T-helper 1 cell treated with Interleukin-12 subunit alpha and Interleukin-12 subunit beta and Interleukin-4 antibody, amounts not matched to agents 30 μg/mL and 1 μg/mL, for 36 hours (primary cell): Measurements from ENCODE around the gene TBL1XR1.
"Not testable (repeated sequence)": the region's sequence is repeated elsewhere in the genome, so short reads cannot be mapped to it uniquely, and the experiment has no call there.

Source experiments
- H3K27ac Mint-ChIP-seq: one replicate; pipeline ENCODE4 v1.8.0; 2021; ENCODE audit warnings: mild to moderate bottlenecking, mixed read lengths
- H3K27me3 Mint-ChIP-seq: one replicate; pipeline ENCODE4 v1.8.0; 2021; ENCODE audit warnings: low read depth, mixed read lengths
- H3K36me3 Mint-ChIP-seq: one replicate; pipeline ENCODE4 v1.8.0; 2021; ENCODE audit warnings: low read depth, mixed read lengths
- H3K4me1 Mint-ChIP-seq: one replicate; pipeline ENCODE4 v1.8.0; 2021; ENCODE audit warnings: low read depth, mixed read lengths
- H3K4me3 Mint-ChIP-seq: one replicate; pipeline ENCODE4 v1.8.0; 2021; ENCODE audit warnings: mild to moderate bottlenecking, moderate library complexity, mixed read lengths
- H3K9me3 Mint-ChIP-seq: one replicate; pipeline ENCODE4 v1.8.0; 2021; ENCODE audit warnings: mixed read lengths

TBL1XR1 gene

DNA sequence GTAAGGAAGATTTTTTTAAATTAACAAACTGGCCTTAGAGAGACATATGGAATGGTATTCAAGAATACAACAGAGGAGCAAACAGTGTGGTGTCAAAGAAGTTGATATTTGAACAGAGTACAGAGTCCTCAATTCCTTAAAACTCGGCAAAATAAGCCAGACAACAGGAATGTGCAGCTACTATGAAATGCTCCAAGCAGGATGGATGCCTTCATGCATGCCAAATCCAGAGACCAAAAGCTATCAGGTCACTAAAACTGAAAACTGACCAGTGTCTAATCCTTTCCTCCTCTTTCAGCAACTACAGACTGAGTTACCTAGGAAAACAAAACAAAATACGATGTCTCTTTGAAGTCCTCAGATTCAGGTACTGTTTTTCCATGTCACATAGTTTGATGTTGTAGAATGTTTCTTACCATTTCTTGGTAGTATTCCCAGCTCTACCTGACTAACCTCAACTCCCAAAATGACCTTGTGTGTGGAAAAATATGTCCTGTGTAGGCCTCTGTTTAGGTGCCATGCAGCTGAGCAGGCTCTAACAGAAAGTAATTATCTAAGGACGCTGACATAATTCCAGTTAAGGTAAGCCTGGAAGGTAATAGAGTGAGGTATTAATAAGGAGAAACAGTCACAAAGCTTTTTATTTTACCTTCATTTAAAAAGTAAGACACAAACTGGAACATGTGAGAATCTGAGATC, 46.9 kb downstream of the TBL1XR1 start:
- no peak overlapping the region for H3K4me3 Mint-ChIP-seq
- peaks cover 11% of the 10 kb centered on the region for H3K36me3 Mint-ChIP-seq
- H3K27ac Mint-ChIP-seq: no peak overlapping the region
- peaks cover 4% of the 10 kb centered on the region for H3K9me3 Mint-ChIP-seq
- peaks cover 52% of the 10 kb centered on the region for H3K4me1 Mint-ChIP-seq
- H3K27me3 Mint-ChIP-seq: no peaks in the 10 kb centered on the region

- Mint-ChIP-seq H3K9me3 (no peaks in the 10 kb centered on the region), H3K4me3 (no peak overlapping the region), H3K36me3 (peaks cover 6% of the 10 kb centered on the region), H3K4me1 (peaks cover 62% of the 10 kb centered on the region), H3K27ac (no peak overlapping the region), H3K27me3 (no peaks in the 10 kb centered on the region)
Measured at GRCh38 chr3:177149106-177149505, 48.2 kb downstream of the TBL1XR1 start.

DNA sequence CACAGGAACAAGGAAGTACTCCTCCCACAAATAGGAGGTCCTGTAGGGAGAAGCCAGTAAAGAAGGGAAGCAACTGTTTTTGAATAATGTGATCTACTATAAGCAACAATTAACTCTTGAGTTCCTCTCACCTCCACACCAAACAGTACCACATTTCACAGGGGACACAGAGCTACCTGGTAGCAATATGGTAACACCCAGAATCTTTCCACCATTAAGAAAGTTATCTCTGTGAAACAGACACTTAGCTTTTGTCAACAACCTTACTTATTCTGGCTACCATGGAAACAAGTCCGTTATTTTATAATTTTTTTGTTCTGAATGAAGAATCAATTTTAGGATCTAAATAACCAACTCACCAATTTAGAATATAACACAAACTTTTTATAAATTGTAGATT, 49.5 kb downstream of the TBL1XR1 start:
- H3K4me1 Mint-ChIP-seq: peaks cover 68% of the 10 kb centered on the region
- no peak overlapping the region for H3K4me3 Mint-ChIP-seq
- H3K9me3 Mint-ChIP-seq: no peaks in the 10 kb centered on the region
- peak overlapping the region; percentile 29 for H3K27ac Mint-ChIP-seq
- peaks cover 6% of the 10 kb centered on the region for H3K36me3 Mint-ChIP-seq
- no peaks in the 10 kb centered on the region for H3K27me3 Mint-ChIP-seq

GRCh38 chr3:177146646-177147045, 50.6 kb downstream of the TBL1XR1 start:
- Mint-ChIP-seq H3K4me1 (peaks cover 68% of the 10 kb centered on the region), H3K36me3 (peaks cover 4% of the 10 kb centered on the region), H3K27ac (peak overlapping the region; percentile 65), H3K27me3 (no peaks in the 10 kb centered on the region), H3K9me3 (no peaks in the 10 kb centered on the region), H3K4me3 (no peak overlapping the region)

- peak overlapping the region; percentile 10 for H3K4me3 Mint-ChIP-seq
- H3K4me1 Mint-ChIP-seq: peaks cover 63% of the 10 kb centered on the region
Measured at GRCh38 chr3:177145954-177146353, 51.3 kb downstream of the TBL1XR1 start.

GRCh38 chr3:177145381-177145780, 51.9 kb downstream of the TBL1XR1 start:
- H3K27ac Mint-ChIP-seq: peak overlapping the region; percentile 95
- peak overlapping the region; percentile 66 for H3K4me3 Mint-ChIP-seq
- no peaks in the 10 kb centered on the region for H3K9me3 Mint-ChIP-seq
- H3K27me3 Mint-ChIP-seq: no peaks in the 10 kb centered on the region
- peaks cover 4% of the 10 kb centered on the region for H3K36me3 Mint-ChIP-seq
- H3K4me1 Mint-ChIP-seq: peaks cover 62% of the 10 kb centered on the region

More at GRCh38 chr3:177145954-177146353, 51.3 kb downstream of the TBL1XR1 start:
- peak overlapping the region; percentile 95 for H3K27ac Mint-ChIP-seq
- H3K9me3 Mint-ChIP-seq: no peaks in the 10 kb centered on the region
- no peaks in the 10 kb centered on the region for H3K27me3 Mint-ChIP-seq
- peaks cover 4% of the 10 kb centered on the region for H3K36me3 Mint-ChIP-seq

- Mint-ChIP-seq H3K27ac (peak overlapping the region; percentile 95), H3K36me3 (peaks cover 5% of the 10 kb centered on the region), H3K4me1 (peaks cover 60% of the 10 kb centered on the region), H3K9me3 (no peaks in the 10 kb centered on the region), H3K27me3 (no peaks in the 10 kb centered on the region), H3K4me3 (peak overlapping the region; percentile 66)
Measured at GRCh38 chr3:177144922-177145321, 52.4 kb downstream of the TBL1XR1 start.

DNA sequence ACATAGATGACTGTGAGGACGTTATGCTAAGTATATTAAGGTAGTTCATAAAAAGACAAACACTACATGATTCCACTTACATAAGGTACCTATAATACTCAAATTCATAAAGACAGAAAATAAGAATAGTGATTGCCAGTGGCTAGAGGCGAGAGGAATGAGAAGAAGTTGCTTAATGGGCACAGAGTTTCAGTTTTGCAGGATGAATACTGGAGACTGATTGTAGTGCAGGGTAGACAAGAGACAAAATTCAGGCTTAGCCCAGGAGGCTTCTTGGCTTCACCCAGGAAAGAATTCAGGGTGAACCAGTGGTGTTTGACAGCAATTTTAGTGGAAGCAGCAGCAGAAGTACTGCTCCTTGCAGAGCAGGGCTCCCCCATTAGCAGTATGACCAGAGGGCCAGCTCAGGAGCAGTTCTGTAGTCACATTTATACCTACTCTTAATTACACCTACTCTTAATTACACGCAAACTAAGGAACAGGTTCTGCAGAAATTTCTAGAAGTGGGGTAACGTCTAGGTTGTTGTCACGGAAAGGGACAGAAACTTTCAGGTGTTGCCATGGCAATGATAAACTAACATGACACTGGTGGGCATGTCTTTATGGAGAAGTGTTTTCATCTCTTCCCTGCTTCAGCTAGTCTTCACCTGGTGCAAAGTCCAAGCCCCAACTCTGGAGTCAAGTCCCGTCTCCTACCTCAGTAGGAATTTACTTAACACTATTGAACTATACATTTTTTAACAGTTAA, 55.2 kb downstream of the TBL1XR1 start:
- H3K4me1 Mint-ChIP-seq: peaks cover 70% of the 10 kb centered on the region
- H3K9me3 Mint-ChIP-seq: no peaks in the 10 kb centered on the region
- H3K27ac Mint-ChIP-seq: peak overlapping the region; percentile 56
- H3K4me3 Mint-ChIP-seq: peak overlapping the region; percentile 57
- no peaks in the 10 kb centered on the region for H3K27me3 Mint-ChIP-seq
- H3K36me3 Mint-ChIP-seq: peaks cover 19% of the 10 kb centered on the region

DNA sequence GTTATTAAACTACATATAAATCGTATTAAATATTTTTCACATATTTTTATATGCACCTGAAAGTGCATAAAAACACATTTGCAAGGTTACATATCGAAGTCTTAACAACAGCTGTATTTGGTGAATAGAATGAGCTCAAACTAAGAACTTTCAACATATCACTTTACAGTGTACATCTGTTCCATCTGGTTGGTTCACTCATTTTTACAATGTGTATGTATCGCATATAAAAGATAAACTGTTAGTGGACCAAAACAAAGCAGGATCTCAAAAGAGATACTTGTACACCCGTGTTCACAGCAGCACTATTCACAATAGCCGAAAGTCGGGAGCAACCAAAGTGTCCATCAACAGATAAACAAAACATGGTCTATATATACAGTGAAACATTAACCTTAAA, 55.8 kb downstream of the TBL1XR1 start:
- Mint-ChIP-seq H3K27ac (peak overlapping the region; percentile 56), H3K4me1 (peaks cover 69% of the 10 kb centered on the region), H3K9me3 (no peaks in the 10 kb centered on the region), H3K4me3 (peak overlapping the region; percentile 57), H3K27me3 (no peaks in the 10 kb centered on the region), H3K36me3 (peaks cover 23% of the 10 kb centered on the region)

- Mint-ChIP-seq H3K36me3 (peaks cover 28% of the 10 kb centered on the region), H3K4me1 (peaks cover 57% of the 10 kb centered on the region), H3K4me3 (peak overlapping the region; percentile 33), H3K27ac (peak overlapping the region; percentile 79)
- not testable (repeated sequence) for H3K9me3 Mint-ChIP-seq, H3K27me3 Mint-ChIP-seq
Measured at GRCh38 chr3:177139220-177139619, 58.1 kb downstream of the TBL1XR1 start.

GRCh38 chr3:177137774-177138705, 59.2 kb downstream of the TBL1XR1 start:
- Mint-ChIP-seq H3K27me3 (no peaks in the 10 kb centered on the region), H3K27ac (peak overlapping the region; percentile 79), H3K9me3 (no peaks in the 10 kb centered on the region)

GRCh38 chr3:177136741-177137140, 60.5 kb downstream of the TBL1XR1 start:
- no peaks in the 10 kb centered on the region for H3K9me3 Mint-ChIP-seq
- no peaks in the 10 kb centered on the region for H3K27me3 Mint-ChIP-seq
- H3K4me1 Mint-ChIP-seq: peaks cover 51% of the 10 kb centered on the region
- H3K4me3 Mint-ChIP-seq: no peak overlapping the region
- peaks cover 38% of the 10 kb centered on the region for H3K36me3 Mint-ChIP-seq
- no peak overlapping the region for H3K27ac Mint-ChIP-seq

More at GRCh38 chr3:177137774-177138705, 59.2 kb downstream of the TBL1XR1 start:
- peak overlapping the region; percentile 0 for H3K4me3 Mint-ChIP-seq
- H3K36me3 Mint-ChIP-seq: peaks cover 30% of the 10 kb centered on the region
- H3K4me1 Mint-ChIP-seq: peaks cover 55% of the 10 kb centered on the region

GRCh38 chr3:177135841-177136492, 61.3 kb downstream of the TBL1XR1 start:
- Mint-ChIP-seq H3K36me3 (peaks cover 38% of the 10 kb centered on the region), H3K9me3 (no peaks in the 10 kb centered on the region), H3K27ac (no peak overlapping the region), H3K4me1 (peaks cover 48% of the 10 kb centered on the region), H3K4me3 (no peak overlapping the region), H3K27me3 (no peaks in the 10 kb centered on the region)

DNA sequence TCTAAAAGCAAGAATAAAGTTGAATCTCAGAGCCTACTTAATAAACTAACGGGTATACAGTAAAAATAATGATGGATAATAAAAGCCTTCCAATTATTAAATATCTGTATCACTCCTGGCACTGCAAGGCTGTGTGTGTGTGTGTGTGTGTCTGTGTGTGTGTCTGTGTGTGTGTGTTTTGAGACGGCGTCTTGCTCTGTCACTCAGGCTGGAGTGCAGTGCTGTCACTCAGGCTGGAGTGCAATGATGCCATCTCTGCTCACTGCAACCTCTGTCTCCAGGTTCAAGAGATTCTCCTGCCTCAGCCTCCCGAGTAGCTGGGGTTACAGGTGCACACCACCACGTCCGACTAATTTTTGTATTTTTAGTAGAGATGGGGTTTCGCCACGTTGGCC, 62.5 kb downstream of the TBL1XR1 start:
- Mint-ChIP-seq H3K27me3 (no peaks in the 10 kb centered on the region), H3K27ac (no peak overlapping the region), H3K4me3 (no peak overlapping the region), H3K9me3 (no peaks in the 10 kb centered on the region), H3K36me3 (peaks cover 39% of the 10 kb centered on the region), H3K4me1 (peaks cover 43% of the 10 kb centered on the region)
